KMS-11 (cell line): ENCODE data around the gene FOXS1.

Source experiments
- H2AFZ ChIP-seq: fragments of 200-600 bp; sonication (generic); 2 replicates; pipeline ENCODE4 v1.6.1; 2016; ENCODE audit warnings: antibody characterized with exemption, mixed run types, low read depth
- H3K27ac ChIP-seq: fragments of 200-600 bp; sonication (generic); 2 replicates; pipeline ENCODE4 v1.6.1; 2016; ENCODE audit warnings: mild to moderate bottlenecking, mixed run types
- H3K27me3 ChIP-seq: fragments of 200-600 bp; sonication (generic); 2 replicates; pipeline ENCODE4 v1.6.1; 2017; ENCODE audit warnings: mild to moderate bottlenecking, low read depth, mixed run types, moderate library complexity; ENCODE audit not compliant: insufficient read depth
- H3K36me3 ChIP-seq: fragments of 200-600 bp; sonication (generic); 2 replicates; pipeline ENCODE4 v1.6.1; 2017; ENCODE audit warnings: mild to moderate bottlenecking, mixed run types; ENCODE audit not compliant: insufficient read depth
- H3K4me1 ChIP-seq: fragments of 200-600 bp; sonication (generic); 2 replicates; pipeline ENCODE4 v1.6.1; 2016; ENCODE audit warnings: mild to moderate bottlenecking, low read depth, mixed run types; ENCODE audit not compliant: poor library complexity, severe bottlenecking
- H3K4me2 ChIP-seq: fragments of 200-600 bp; sonication (generic); 2 replicates; pipeline ENCODE4 v1.7.0; 2016; ENCODE audit warnings: mild to moderate bottlenecking, mixed run types
- H3K4me3 ChIP-seq: fragments of 200-600 bp; sonication (generic); IDR thresholded peaks from 2 replicates; pipeline ENCODE4 v1.6.1; 2017; ENCODE audit warnings: low read depth, low read length, mixed read lengths; ENCODE audit not compliant: insufficient read depth
- H3K79me2 ChIP-seq: fragments of 200-600 bp; sonication (generic); 2 replicates; pipeline ENCODE4 v1.6.1; 2016; ENCODE audit warnings: low read depth, mixed run types; ENCODE audit not compliant: insufficient read depth
- H3K9ac ChIP-seq: fragments of 200-600 bp; sonication (generic); 2 replicates; pipeline ENCODE4 v1.6.1; 2016; ENCODE audit warnings: mild to moderate bottlenecking, mixed run types
- H4K20me1 ChIP-seq: fragments of 200-600 bp; sonication (generic); 2 replicates; pipeline ENCODE4 v1.6.1; 2016; ENCODE audit warnings: mild to moderate bottlenecking, mixed run types; ENCODE audit not compliant: insufficient read depth
- CTCF ChIP-seq: fragments of 200-600 bp; sonication (generic); conservative IDR thresholded peaks from 2 replicates; pipeline ENCODE4 v1.6.1; 2017; ENCODE audit warnings: low read depth, mild to moderate bottlenecking, antibody characterized with exemption, low read length, moderate library complexity, mixed read lengths

FOXS1 gene

GRCh38 chr20:31806564-31807355 is 38.6 kb downstream of the FOXS1 start:
- Histone ChIP-seq H3K4me1 (peaks cover 22% of the 10 kb centered on the region), H4K20me1 (no peaks in the 10 kb centered on the region), H3K79me2 (no peaks in the 10 kb centered on the region), H3K36me3 (no peaks in the 10 kb centered on the region; the same call in 1 of the 2 replicates), H2AFZ (no peak overlapping the region), H3K27me3 (no peaks in the 10 kb centered on the region), H3K4me3 (no peak overlapping the region), H3K27ac (peak overlapping the region; percentile 8; the same call in 1 of the 2 replicates), H3K4me2 (peak overlapping the region; percentile 48), H3K9ac (no peak overlapping the region)
- TF ChIP-seq CTCF, result no peak

- TF ChIP-seq CTCF, result no peak
- H3K79me2 ChIP-seq, result no peaks in the 10 kb centered on the region
- no peak overlapping the region for H3K27ac ChIP-seq
- H3K4me1 ChIP-seq, result peaks cover 22% of the 10 kb centered on the region
- H3K36me3 ChIP-seq, result peaks cover 8% of the 10 kb centered on the region; the same call in 1 of the 2 replicates
- no peak overlapping the region for H3K4me2 ChIP-seq
- H4K20me1 ChIP-seq, result no peaks in the 10 kb centered on the region
- no peak overlapping the region for H3K9ac ChIP-seq
- no peaks in the 10 kb centered on the region for H3K27me3 ChIP-seq
- no peak overlapping the region for H2AFZ ChIP-seq
- H3K4me3 ChIP-seq, result no peak overlapping the region
These were observed 41.7 kb downstream of the FOXS1 start for GRCh38 chr20:31803552-31804291.

- H3K4me1 ChIP-seq, result peaks cover 13% of the 10 kb centered on the region
- H3K4me2 ChIP-seq, result no peak overlapping the region
- no peaks in the 10 kb centered on the region for H3K79me2 ChIP-seq
- peaks cover 8% of the 10 kb centered on the region; the same call in 1 of the 2 replicates for H3K36me3 ChIP-seq
- no peak for TF ChIP-seq CTCF
- H3K27ac ChIP-seq, result no peak overlapping the region
- H3K4me3 ChIP-seq, result no peak overlapping the region
- H3K27me3 ChIP-seq, result no peaks in the 10 kb centered on the region
- H3K9ac ChIP-seq, result no peak overlapping the region
- H4K20me1 ChIP-seq, result no peaks in the 10 kb centered on the region
- no peak overlapping the region for H2AFZ ChIP-seq
These were observed 43.9 kb downstream of the FOXS1 start for GRCh38 chr20:31801508-31801907.

GRCh38 chr20:31797364-31797763 is 48.0 kb downstream of the FOXS1 start:
- Histone ChIP-seq H3K79me2 (no peaks in the 10 kb centered on the region), H3K27me3 (no peaks in the 10 kb centered on the region), H3K27ac (no peak overlapping the region), H3K36me3 (peaks cover 15% of the 10 kb centered on the region; the same call in 1 of the 2 replicates), H2AFZ (no peak overlapping the region), H3K4me1 (no peaks in the 10 kb centered on the region), H3K9ac (no peak overlapping the region), H4K20me1 (no peaks in the 10 kb centered on the region), H3K4me2 (no peak overlapping the region), H3K4me3 (no peak overlapping the region)
- no peak for TF ChIP-seq CTCF
